ENCODE measurements around the gene ZNF593OS.

ZNF593OS gene

DNA sequence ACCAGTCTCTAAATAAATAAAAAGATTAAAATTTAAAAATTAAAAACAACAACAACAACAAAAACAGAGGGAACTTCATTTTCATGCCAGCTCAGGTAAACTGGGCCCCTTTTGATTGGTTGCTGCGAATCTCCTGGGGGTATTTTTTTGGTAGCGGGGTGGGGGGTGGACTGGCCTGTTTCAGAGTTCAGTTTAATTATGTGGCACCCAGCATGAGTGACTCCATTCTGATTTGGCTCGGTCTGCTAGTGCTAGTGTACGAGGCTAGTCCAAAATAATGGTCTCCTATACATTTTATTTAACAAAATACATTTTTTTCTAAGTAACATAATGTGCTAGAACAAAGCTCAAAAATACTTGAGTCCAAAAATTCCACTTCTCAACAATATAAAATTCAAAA is 41.9 kb downstream of the ZNF593OS start (continued):
- TF ChIP-seq, protein P1, sequence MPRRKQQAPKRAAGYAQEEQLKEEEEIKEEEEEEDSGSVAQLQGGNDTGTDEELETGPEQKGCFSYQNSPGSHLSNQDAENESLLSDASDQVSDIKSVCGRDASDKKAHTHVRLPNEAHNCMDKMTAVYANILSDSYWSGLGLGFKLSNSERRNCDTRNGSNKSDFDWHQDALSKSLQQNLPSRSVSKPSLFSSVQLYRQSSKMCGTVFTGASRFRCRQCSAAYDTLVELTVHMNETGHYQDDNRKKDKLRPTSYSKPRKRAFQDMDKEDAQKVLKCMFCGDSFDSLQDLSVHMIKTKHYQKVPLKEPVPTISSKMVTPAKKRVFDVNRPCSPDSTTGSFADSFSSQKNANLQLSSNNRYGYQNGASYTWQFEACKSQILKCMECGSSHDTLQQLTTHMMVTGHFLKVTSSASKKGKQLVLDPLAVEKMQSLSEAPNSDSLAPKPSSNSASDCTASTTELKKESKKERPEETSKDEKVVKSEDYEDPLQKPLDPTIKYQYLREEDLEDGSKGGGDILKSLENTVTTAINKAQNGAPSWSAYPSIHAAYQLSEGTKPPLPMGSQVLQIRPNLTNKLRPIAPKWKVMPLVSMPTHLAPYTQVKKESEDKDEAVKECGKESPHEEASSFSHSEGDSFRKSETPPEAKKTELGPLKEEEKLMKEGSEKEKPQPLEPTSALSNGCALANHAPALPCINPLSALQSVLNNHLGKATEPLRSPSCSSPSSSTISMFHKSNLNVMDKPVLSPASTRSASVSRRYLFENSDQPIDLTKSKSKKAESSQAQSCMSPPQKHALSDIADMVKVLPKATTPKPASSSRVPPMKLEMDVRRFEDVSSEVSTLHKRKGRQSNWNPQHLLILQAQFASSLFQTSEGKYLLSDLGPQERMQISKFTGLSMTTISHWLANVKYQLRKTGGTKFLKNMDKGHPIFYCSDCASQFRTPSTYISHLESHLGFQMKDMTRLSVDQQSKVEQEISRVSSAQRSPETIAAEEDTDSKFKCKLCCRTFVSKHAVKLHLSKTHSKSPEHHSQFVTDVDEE (CRISPR knock-in tag; IDR thresholded peaks at IDR 0.05) = no peak
- no peak for TF ChIP-seq ZFP3 (CRISPR knock-in tag; IDR thresholded peaks at IDR 0.05)
- TF ChIP-seq ZFP30 (CRISPR knock-in tag; IDR thresholded peaks at IDR 0.05) = no peak
- TF ChIP-seq CSDC2 (CRISPR knock-in tag; IDR thresholded peaks at IDR 0.05) = no peak
- TF ChIP-seq ZNF8 (CRISPR knock-in tag; IDR thresholded peaks at IDR 0.05) = no peak
- no peak for TF ChIP-seq ZNF565 (CRISPR knock-in tag; conservative IDR thresholded peaks at IDR 0.05; ENCODE audit: low read depth)
- no peak for TF ChIP-seq PPARA (CRISPR knock-in tag; IDR thresholded peaks at IDR 0.05; ENCODE audit: borderline replicate concordance)
- TF ChIP-seq, protein P2, sequence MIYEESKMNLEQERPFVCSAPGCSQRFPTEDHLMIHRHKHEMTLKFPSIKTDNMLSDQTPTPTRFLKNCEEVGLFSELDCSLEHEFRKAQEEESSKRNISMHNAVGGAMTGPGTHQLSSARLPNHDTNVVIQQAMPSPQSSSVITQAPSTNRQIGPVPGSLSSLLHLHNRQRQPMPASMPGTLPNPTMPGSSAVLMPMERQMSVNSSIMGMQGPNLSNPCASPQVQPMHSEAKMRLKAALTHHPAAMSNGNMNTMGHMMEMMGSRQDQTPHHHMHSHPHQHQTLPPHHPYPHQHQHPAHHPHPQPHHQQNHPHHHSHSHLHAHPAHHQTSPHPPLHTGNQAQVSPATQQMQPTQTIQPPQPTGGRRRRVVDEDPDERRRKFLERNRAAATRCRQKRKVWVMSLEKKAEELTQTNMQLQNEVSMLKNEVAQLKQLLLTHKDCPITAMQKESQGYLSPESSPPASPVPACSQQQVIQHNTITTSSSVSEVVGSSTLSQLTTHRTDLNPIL (CRISPR knock-in tag; IDR thresholded peaks at IDR 0.05; ENCODE audit: low read depth) = no peak

DNA sequence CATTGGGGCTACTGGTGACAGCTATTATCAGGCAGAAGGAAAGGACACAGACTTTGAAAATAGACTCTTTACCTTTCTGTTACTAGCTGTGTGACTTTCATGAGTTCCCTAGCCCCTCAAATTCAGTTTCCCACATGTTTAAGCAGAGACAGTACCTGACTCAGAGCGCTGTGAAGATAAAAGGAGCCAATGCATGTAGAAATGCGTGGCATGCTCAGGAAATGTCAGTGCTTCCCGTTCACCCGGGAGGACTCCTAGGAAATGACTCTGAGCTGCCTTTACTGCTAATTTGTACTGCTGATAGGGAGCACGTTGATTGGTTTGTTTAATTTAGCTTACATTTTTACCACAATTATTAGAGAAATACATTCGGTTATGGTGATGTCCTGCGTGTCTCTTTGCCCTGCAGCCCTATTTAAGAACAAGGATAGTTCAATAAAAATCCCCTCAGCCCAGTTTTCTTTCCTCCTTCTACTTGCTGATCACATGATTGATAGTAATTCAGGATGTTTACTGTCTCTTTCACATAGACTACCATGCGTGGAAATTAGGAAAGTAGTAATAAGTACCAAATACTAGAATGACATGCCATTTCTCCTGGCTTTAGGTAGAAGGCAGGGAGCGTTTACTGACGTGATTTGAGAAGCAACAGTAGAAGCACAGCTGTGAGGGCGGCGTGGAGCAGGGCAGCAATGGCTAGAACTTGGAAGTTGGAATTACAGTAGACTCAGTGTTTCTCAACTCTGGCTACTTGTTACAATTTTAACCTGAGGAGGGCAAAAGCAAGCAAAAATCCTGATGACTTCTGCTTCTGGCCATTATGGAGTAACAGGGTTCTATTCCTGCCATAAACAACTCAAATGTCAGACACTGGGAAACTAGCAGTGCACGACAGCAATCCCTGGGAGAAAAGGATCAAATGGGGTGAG is 44.1 kb downstream of the ZNF593OS start:
- no peak for ATAC-seq
- no peak for TF ChIP-seq ZC3H10 (CRISPR knock-in tag; IDR thresholded peaks at IDR 0.05)
- no peak for TF ChIP-seq ZNF8 (CRISPR knock-in tag; IDR thresholded peaks at IDR 0.05)
- TF ChIP-seq, protein P3, sequence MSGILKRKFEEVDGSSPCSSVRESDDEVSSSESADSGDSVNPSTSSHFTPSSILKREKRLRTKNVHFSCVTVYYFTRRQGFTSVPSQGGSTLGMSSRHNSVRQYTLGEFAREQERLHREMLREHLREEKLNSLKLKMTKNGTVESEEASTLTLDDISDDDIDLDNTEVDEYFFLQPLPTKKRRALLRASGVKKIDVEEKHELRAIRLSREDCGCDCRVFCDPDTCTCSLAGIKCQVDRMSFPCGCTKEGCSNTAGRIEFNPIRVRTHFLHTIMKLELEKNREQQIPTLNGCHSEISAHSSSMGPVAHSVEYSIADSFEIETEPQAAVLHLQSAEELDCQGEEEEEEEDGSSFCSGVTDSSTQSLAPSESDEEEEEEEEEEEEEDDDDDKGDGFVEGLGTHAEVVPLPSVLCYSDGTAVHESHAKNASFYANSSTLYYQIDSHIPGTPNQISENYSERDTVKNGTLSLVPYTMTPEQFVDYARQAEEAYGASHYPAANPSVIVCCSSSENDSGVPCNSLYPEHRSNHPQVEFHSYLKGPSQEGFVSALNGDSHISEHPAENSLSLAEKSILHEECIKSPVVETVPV (CRISPR knock-in tag; IDR thresholded peaks at IDR 0.05) = no peak
- TF ChIP-seq, protein P4, sequence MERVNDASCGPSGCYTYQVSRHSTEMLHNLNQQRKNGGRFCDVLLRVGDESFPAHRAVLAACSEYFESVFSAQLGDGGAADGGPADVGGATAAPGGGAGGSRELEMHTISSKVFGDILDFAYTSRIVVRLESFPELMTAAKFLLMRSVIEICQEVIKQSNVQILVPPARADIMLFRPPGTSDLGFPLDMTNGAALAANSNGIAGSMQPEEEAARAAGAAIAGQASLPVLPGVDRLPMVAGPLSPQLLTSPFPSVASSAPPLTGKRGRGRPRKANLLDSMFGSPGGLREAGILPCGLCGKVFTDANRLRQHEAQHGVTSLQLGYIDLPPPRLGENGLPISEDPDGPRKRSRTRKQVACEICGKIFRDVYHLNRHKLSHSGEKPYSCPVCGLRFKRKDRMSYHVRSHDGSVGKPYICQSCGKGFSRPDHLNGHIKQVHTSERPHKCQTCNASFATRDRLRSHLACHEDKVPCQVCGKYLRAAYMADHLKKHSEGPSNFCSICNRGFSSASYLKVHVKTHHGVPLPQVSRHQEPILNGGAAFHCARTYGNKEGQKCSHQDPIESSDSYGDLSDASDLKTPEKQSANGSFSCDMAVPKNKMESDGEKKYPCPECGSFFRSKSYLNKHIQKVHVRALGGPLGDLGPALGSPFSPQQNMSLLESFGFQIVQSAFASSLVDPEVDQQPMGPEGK (CRISPR knock-in tag; IDR thresholded peaks at IDR 0.05; ENCODE audit: borderline replicate concordance) = no peak
- TF ChIP-seq, protein P5, sequence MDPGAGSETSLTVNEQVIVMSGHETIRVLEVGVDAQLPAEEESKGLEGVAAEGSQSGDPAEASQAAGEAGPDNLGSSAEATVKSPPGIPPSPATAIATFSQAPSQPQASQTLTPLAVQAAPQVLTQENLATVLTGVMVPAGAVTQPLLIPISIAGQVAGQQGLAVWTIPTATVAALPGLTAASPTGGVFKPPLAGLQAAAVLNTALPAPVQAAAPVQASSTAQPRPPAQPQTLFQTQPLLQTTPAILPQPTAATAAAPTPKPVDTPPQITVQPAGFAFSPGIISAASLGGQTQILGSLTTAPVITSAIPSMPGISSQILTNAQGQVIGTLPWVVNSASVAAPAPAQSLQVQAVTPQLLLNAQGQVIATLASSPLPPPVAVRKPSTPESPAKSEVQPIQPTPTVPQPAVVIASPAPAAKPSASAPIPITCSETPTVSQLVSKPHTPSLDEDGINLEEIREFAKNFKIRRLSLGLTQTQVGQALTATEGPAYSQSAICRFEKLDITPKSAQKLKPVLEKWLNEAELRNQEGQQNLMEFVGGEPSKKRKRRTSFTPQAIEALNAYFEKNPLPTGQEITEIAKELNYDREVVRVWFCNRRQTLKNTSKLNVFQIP (CRISPR knock-in tag; IDR thresholded peaks at IDR 0.05; ENCODE audit: borderline replicate concordance, low read depth) = no peak
- TF ChIP-seq CSDC2 (CRISPR knock-in tag; IDR thresholded peaks at IDR 0.05) = no peak
- TF ChIP-seq, protein P1 (CRISPR knock-in tag; IDR thresholded peaks at IDR 0.05) = no peak
- no peak for TF ChIP-seq OSR1 (CRISPR knock-in tag; IDR thresholded peaks at IDR 0.05)
- TF ChIP-seq ZNF70 (CRISPR knock-in tag; IDR thresholded peaks at IDR 0.05) = no peak
- no peak for TF ChIP-seq GLIS3 (CRISPR knock-in tag; IDR thresholded peaks at IDR 0.05)
- no peak for TF ChIP-seq SNAI2 (CRISPR knock-in tag; IDR thresholded peaks at IDR 0.05)
- no peak for TF ChIP-seq ARNTL (CRISPR knock-in tag; IDR thresholded peaks at IDR 0.05; ENCODE audit: borderline replicate concordance, low read depth)
- TF ChIP-seq, protein P2 (CRISPR knock-in tag; IDR thresholded peaks at IDR 0.05; ENCODE audit: low read depth) = no peak
